Measurements from ENCODE around the gene OR1F1. TPM values are rescaled to one million over a fixed set of nuclear protein-coding genes. Genes with fewer than 3 reads are reported as not detected.

Gene OR1F1
- total and polyA plus RNA-seq, 9 of the 15 experiments (the other 6 are each of a cell fraction or from before 2014, with no cell fraction given) = 0.15 to 0.61 (median 0.35) TPM; not detected in 3

- peak; percentile 77 for TF ChIP-seq ZBTB40 (IDR thresholded peaks at IDR 0.05)
- TF ChIP-seq ZBTB40 (CRISPR knock-in tag; IDR thresholded peaks at IDR 0.05) = no peak
- TF ChIP-seq, protein P1, sequence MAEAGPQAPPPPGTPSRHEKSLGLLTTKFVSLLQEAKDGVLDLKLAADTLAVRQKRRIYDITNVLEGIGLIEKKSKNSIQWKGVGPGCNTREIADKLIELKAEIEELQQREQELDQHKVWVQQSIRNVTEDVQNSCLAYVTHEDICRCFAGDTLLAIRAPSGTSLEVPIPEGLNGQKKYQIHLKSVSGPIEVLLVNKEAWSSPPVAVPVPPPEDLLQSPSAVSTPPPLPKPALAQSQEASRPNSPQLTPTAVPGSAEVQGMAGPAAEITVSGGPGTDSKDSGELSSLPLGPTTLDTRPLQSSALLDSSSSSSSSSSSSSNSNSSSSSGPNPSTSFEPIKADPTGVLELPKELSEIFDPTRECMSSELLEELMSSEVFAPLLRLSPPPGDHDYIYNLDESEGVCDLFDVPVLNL (CRISPR knock-in tag; IDR thresholded peaks at IDR 0.05; ENCODE audit: low read depth) = no peak
- no peak for TF ChIP-seq CCNT2 (IDR thresholded peaks at IDR 0.05; ENCODE audit: borderline replicate concordance, extremely low read depth, insufficient read length, low read depth, low read length)
- no peak for TF ChIP-seq ZNF124 (CRISPR knock-in tag; IDR thresholded peaks at IDR 0.05)
- no peak; the same call in 1 of the 2 replicates for TF ChIP-seq EGR1 (conservative IDR thresholded peaks at IDR 0.05)
- no peak for TF ChIP-seq GATAD2A (IDR thresholded peaks at IDR 0.05)
- no peak for TF ChIP-seq HMGN3 (IDR thresholded peaks at IDR 0.05; ENCODE audit: borderline replicate concordance, extremely low read depth, insufficient read length, low read depth, low read length)
- TF ChIP-seq BACH1 (tag; IDR thresholded peaks at IDR 0.05) = no peak
- no peak for TF ChIP-seq ZNF41 (CRISPR knock-in tag; conservative IDR thresholded peaks at IDR 0.05)
- TF ChIP-seq, protein P2, sequence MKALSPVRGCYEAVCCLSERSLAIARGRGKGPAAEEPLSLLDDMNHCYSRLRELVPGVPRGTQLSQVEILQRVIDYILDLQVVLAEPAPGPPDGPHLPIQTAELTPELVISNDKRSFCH (CRISPR knock-in tag; IDR thresholded peaks at IDR 0.05) = no peak
- TF ChIP-seq, protein P2 (tag; IDR thresholded peaks at IDR 0.05) = peak; percentile 78
- TF ChIP-seq PTBP1 (IDR thresholded peaks at IDR 0.05; ENCODE audit: low read depth, low read length) = no peak
- no peak for TF ChIP-seq CC2D1A (IDR thresholded peaks at IDR 0.05)
- no peak for TF ChIP-seq SLC30A9 (CRISPR knock-in tag; IDR thresholded peaks at IDR 0.05)
- TF ChIP-seq MEF2D (tag; conservative IDR thresholded peaks at IDR 0.05; ENCODE audit: low read depth) = no peak
Observed at GRCh38 chr16:3158510-3159314, 29.3 kb upstream of the OR1F1 start (continued).
